Measurements from ENCODE around the gene ATP10A. TPM values are rescaled to one million over a fixed set of nuclear protein-coding genes. Genes with fewer than 3 reads are reported as not detected.

The ATP10A gene
- total and polyA plus RNA-seq, 2 experiments from 2014 or later: 0.75 to 0.77 TPM

DNA sequence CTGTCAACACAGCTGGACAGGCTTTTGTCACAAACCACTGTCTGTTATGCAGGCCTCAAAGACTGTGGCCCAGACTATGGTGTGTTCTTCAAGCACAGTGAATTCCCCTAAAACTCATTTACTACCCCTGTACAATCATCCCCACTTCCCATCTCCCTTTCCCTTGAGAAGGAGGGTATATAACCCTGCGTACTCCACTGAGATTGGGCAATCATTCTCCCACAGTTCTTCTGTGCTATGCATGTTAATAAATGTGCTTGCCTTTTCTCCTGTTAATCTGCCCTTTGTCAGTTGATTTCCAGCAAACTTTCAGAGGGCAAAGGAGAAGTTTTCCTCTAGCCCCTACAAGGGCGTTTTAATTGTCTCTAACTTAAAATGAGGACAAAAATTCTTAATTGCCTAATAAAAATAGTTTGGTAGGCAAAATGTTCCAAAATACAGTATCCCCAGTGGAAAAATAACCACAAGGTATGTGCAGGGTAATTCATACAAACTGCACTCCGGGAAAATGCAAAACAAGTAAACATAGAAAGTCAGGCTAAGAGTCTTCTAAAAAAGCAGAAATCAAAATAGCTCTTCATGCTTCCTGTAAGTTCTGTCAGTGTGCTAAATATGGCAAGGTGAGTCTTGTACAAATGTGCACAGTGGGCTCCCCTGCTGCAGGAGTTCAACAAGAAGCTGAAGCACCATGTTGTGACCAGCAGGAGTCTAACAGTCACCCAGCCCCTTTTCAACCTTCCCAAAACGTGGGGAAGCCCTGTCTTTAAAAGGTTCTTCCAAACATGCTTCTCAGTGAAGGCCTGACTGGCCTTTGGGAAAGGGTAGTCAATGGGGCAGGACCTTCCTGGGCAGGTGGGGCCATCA lies 10.2 kb downstream of the ATP10A start:
- Histone ChIP-seq H3K4me2 (no peak overlapping the region), H3K27me3 (no peaks in the 10 kb centered on the region), H3K4me1 (ENCODE audit: insufficient read depth) (peaks cover 14% of the 10 kb centered on the region), H3K4me3 (no peak overlapping the region), H4K20me1 (ENCODE audit: insufficient read depth, poor library complexity, severe bottlenecking) (no peaks in the 10 kb centered on the region), H3K36me3 (replicated peaks; ENCODE audit: insufficient read depth, low read depth) (no peaks in the 10 kb centered on the region), H3K9me3 (ENCODE audit: low read depth) (no peaks in the 10 kb centered on the region), H2AFZ (no peak overlapping the region), H3K27ac (peak overlapping the region; percentile 29), H3K79me2 (no peaks in the 10 kb centered on the region), H3K9me2 (replicated peaks; ENCODE audit: insufficient read depth) (no peaks in the 10 kb centered on the region)
- WGBS (ENCODE audit: low lambda C conversion rate, missing lambda C conversion rate): 52% methylated on average over 4 of the region's 4 CpGs
- TF ChIP-seq EZH2phosphoT487 (IDR thresholded peaks at IDR 0.05; ENCODE audit: low read depth, severe bottlenecking, unreplicated experiment): no peak
- TF ChIP-seq CTCF (IDR thresholded peaks at IDR 0.05; ENCODE audit: poor library complexity): no peak
- no peak for TF ChIP-seq EZH2 (IDR thresholded peaks at IDR 0.05; ENCODE audit: borderline replicate concordance)
- DNase-seq (ENCODE audit: low spot score): no peak

DNA sequence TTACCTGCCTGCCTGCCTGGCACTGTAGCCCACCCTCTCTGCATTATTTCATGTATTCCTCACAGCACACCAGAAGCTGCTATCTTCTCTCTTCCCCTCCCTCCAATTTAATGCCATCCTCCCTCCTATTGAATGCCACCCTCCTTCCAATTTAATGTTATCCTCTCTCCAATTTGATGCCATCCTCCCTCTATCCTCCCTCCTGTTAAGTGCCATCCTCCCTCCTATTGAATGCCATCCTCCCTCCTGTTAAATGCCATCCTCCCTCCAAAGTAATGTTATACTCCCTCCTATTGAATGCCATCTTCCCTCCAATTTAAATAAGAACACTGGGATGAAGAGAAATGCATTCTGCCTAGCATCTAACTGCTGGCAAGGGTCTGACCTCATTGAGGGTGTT lies 11.1 kb downstream of the ATP10A start:
- no peak overlapping the region for H2AFZ ChIP-seq
- no peaks in the 10 kb centered on the region for H3K9me2 ChIP-seq (replicated peaks; ENCODE audit: insufficient read depth)
- no peaks in the 10 kb centered on the region for H3K79me2 ChIP-seq
- no peak overlapping the region for H3K4me2 ChIP-seq
- H3K4me1 ChIP-seq (ENCODE audit: insufficient read depth): peaks cover 14% of the 10 kb centered on the region
- no peaks in the 10 kb centered on the region for H3K27me3 ChIP-seq
- H4K20me1 ChIP-seq (ENCODE audit: insufficient read depth, poor library complexity, severe bottlenecking): no peaks in the 10 kb centered on the region
- no peak overlapping the region for H3K4me3 ChIP-seq
- H3K27ac ChIP-seq: no peak overlapping the region
- DNase-seq (ENCODE audit: low spot score): no peak
- no peaks in the 10 kb centered on the region for H3K9me3 ChIP-seq (ENCODE audit: low read depth)
- TF ChIP-seq EZH2phosphoT487 (IDR thresholded peaks at IDR 0.05; ENCODE audit: low read depth, severe bottlenecking, unreplicated experiment) (no peak), CTCF (IDR thresholded peaks at IDR 0.05; ENCODE audit: poor library complexity) (no peak), EZH2 (IDR thresholded peaks at IDR 0.05; ENCODE audit: borderline replicate concordance) (no peak)
- no peaks in the 10 kb centered on the region for H3K36me3 ChIP-seq (replicated peaks; ENCODE audit: insufficient read depth, low read depth)

DNA sequence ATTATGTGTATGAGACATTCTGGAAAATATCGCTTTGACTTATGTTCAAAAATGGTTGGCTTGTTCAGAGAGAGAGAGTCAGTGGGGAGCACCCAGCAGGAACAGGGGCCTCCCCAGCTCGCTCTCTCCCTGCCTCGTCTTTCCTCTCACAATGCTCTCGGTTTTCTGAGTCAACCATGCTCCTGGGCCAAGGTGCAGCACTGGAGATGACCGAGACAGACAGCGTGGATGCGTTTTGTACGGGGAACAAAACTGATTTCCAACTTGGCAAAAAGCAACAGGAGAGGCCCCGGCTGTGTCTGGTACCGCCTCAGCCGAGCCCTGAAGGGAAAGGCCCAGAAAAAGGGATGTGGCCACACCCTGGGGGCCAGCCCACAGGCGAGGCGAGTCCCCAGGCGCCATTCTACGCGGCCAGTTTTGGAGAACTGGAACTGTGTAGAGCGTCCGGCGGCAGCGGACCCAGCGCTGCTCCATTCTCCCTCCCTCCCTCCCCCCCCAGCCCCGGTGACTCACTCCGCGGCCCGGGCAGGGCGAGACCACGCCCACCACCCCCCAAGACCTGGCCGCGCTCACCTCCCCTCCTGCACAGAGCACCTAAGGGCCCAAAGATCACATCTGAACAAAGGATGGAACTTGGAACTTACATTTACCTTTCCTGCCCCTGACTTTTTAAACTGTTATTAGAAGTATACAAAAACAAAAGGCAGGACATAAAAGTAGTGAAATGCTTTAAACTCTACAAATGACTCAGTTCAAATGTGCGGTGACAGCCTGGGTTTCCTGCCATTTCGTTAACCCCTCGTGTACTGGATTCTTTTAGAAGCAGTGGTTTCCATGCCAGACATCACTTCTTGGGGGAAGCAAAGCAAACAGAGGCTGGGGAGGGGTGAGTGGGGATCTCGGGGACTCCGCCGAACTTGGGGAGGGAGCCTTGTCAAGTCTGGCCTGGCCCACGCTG lies 12.7 kb downstream of the ATP10A start:
- H2AFZ ChIP-seq: peak overlapping the region; percentile 69
- H3K4me3 ChIP-seq: no peak overlapping the region
- no peak for TF ChIP-seq EZH2 (IDR thresholded peaks at IDR 0.05; ENCODE audit: borderline replicate concordance)
- no peak for TF ChIP-seq CTCF (IDR thresholded peaks at IDR 0.05; ENCODE audit: poor library complexity)
- no peak for TF ChIP-seq EZH2phosphoT487 (IDR thresholded peaks at IDR 0.05; ENCODE audit: low read depth, severe bottlenecking, unreplicated experiment)
- no peaks in the 10 kb centered on the region for H3K79me2 ChIP-seq
- H3K4me1 ChIP-seq (ENCODE audit: insufficient read depth): peaks cover 14% of the 10 kb centered on the region
- H3K9me3 ChIP-seq (ENCODE audit: low read depth): no peaks in the 10 kb centered on the region
- no peaks in the 10 kb centered on the region for H4K20me1 ChIP-seq (ENCODE audit: insufficient read depth, poor library complexity, severe bottlenecking)
- 17% methylated on average over 32 of the region's 36 CpGs for WGBS (ENCODE audit: low lambda C conversion rate, missing lambda C conversion rate)
- H3K9me2 ChIP-seq (replicated peaks; ENCODE audit: insufficient read depth): no peaks in the 10 kb centered on the region
- DNase-seq (ENCODE audit: low spot score): peak; percentile 85
- H3K27me3 ChIP-seq: no peaks in the 10 kb centered on the region
- no peaks in the 10 kb centered on the region for H3K36me3 ChIP-seq (replicated peaks; ENCODE audit: insufficient read depth, low read depth)
- H3K4me2 ChIP-seq: peak overlapping the region; percentile 84
- H3K27ac ChIP-seq: peak overlapping the region; percentile 81
